Adrenal gland (tissue), 5 donors: ENCODE data around the gene MGAM2.

Source experiments
- POLR2A ChIP-seq, 2 donors: fragments of 450-650 bp; IDR thresholded peaks; one replicate each; pipeline ENCODE4 v1.6.1; 2017; ENCODE audit warnings: antibody characterized with exemption in 2 of 2, mild to moderate bottlenecking in 2 of 2, moderate library complexity in 1 of 2
- TF ChIP-seq, protein P1 (sequence below), 6 experiments: fragments of 450-650 bp in 4 of 6; fragments of 200-600 bp in 2 of 6; sonication (generic) in 1 of 6; IDR thresholded peaks; 1 replicate in 5 of 6; 2 replicates in 1 of 6; pipeline versions ENCODE4 v1.5.1 to v1.8.0; 2016 to 2021; ENCODE audit warnings: antibody characterized with exemption in 6 of 6, mild to moderate bottlenecking in 2 of 6, moderate library complexity in 1 of 6
- donor health status: DM: no; HTN: no; CAD: no.

DNA sequence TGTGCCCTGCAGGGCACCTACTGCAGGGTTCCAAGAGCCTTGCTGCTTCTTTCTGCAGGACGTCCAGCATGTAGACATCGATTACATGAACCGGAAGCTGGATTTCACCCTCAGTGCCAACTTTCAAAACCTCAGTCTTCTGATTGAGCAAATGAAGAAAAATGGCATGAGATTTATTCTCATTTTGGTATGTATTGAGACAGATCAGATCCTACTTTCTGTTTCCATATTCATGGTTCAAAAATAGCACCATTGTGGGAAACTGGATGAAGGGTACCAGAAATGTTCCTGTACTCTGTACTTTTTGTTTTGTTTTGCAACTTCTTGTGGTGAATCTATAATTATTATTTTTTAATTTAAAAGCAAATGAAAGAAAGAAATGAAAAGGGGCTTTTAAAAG, 64.1 kb downstream of the MGAM2 start:
- TF ChIP-seq POLR2A (IDR thresholded peaks at IDR 0.05) = no peak
- TF ChIP-seq, protein P1, sequence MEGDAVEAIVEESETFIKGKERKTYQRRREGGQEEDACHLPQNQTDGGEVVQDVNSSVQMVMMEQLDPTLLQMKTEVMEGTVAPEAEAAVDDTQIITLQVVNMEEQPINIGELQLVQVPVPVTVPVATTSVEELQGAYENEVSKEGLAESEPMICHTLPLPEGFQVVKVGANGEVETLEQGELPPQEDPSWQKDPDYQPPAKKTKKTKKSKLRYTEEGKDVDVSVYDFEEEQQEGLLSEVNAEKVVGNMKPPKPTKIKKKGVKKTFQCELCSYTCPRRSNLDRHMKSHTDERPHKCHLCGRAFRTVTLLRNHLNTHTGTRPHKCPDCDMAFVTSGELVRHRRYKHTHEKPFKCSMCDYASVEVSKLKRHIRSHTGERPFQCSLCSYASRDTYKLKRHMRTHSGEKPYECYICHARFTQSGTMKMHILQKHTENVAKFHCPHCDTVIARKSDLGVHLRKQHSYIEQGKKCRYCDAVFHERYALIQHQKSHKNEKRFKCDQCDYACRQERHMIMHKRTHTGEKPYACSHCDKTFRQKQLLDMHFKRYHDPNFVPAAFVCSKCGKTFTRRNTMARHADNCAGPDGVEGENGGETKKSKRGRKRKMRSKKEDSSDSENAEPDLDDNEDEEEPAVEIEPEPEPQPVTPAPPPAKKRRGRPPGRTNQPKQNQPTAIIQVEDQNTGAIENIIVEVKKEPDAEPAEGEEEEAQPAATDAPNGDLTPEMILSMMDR (IDR thresholded peaks at IDR 0.05) = no peak
